H9 (cell line): Measurements from ENCODE around the gene ARHGAP27. TPM values are rescaled to one million over a fixed set of nuclear protein-coding genes. Genes with fewer than 3 reads are reported as not detected.
A peak's percentile ranks its signal among the peaks of the same experiment; 100 is the strongest.

Experiments used
- DNase-seq: peaks from one replicate; pipeline ENCODE4 v3.0.0-alpha.2; 2017
- H2AFZ ChIP-seq: one replicate; pipeline ENCODE4 v1.6.1; 2013; ENCODE audit warnings: mild to moderate bottlenecking, low read length, control low read depth, moderate library complexity
- H2AK5ac ChIP-seq: 2 replicates; pipeline ENCODE4 v1.6.1; 2013; ENCODE audit warnings: low read length, control low read depth, mixed read lengths; ENCODE audit not compliant: insufficient read length
- H2BK120ac ChIP-seq: one replicate; pipeline ENCODE4 v1.6.1; 2013; ENCODE audit warnings: low read depth, mild to moderate bottlenecking, low read length, control low read depth, inconsistent platforms; ENCODE audit not compliant: poor library complexity, severe bottlenecking
- H2BK12ac ChIP-seq: 2 replicates; pipeline ENCODE4 v1.6.1; 2013; ENCODE audit warnings: low read length, control low read depth, mixed read lengths, low read depth; ENCODE audit not compliant: insufficient read length
- H2BK15ac ChIP-seq: 2 replicates; pipeline ENCODE4 v1.6.1; 2013; ENCODE audit warnings: low read depth, low read length, control low read depth
- H2BK20ac ChIP-seq: one replicate; pipeline ENCODE4 v1.6.1; 2013; ENCODE audit warnings: low read depth, mild to moderate bottlenecking, low read length, control low read depth, inconsistent platforms; ENCODE audit not compliant: poor library complexity, severe bottlenecking
- H2BK5ac ChIP-seq: 2 replicates; pipeline ENCODE4 v1.6.1; 2013; ENCODE audit warnings: low read length, control low read depth, mixed read lengths; ENCODE audit not compliant: insufficient read length
- H3K14ac ChIP-seq: 2 replicates; pipeline ENCODE4 v1.6.1; 2013; ENCODE audit warnings: low read length, control low read depth; ENCODE audit not compliant: insufficient read depth
- H3K18ac ChIP-seq: 2 replicates; pipeline ENCODE4 v1.6.1; 2013; ENCODE audit warnings: low read depth, mild to moderate bottlenecking, mixed read lengths, low read length, control low read depth; ENCODE audit not compliant: insufficient read length
- H3K23ac ChIP-seq: 2 replicates; pipeline ENCODE4 v1.6.1; 2013; ENCODE audit warnings: low read length, control low read depth, mixed read lengths, low read depth; ENCODE audit not compliant: insufficient read length
- H3K23me2 ChIP-seq: 2 replicates; pipeline ENCODE4 v1.6.1; 2013; ENCODE audit warnings: low read depth, mild to moderate bottlenecking, mixed read lengths, low read length, control low read depth; ENCODE audit not compliant: insufficient read length, poor library complexity, severe bottlenecking
- H3K27ac ChIP-seq: 2 replicates; pipeline ENCODE4 v1.5.1; 2013; ENCODE audit warnings: low read length, control low read depth, mixed read lengths, low read depth; ENCODE audit not compliant: insufficient read length
- H3K27me3 ChIP-seq: 2 replicates; pipeline ENCODE4 v1.6.1; 2013; ENCODE audit warnings: low read length, control low read depth, inconsistent platforms; ENCODE audit not compliant: insufficient read depth
- H3K4ac ChIP-seq: 2 replicates; pipeline ENCODE4 v1.6.1; 2013; ENCODE audit warnings: low read depth, mild to moderate bottlenecking, control low read depth, inconsistent platforms, low read length, moderate library complexity
- H3K4me1 ChIP-seq: 2 replicates; pipeline ENCODE4 v1.6.1; 2013; ENCODE audit warnings: low read length, control low read depth, inconsistent platforms; ENCODE audit not compliant: insufficient read depth
- H3K4me2 ChIP-seq: 2 replicates; pipeline ENCODE4 v1.6.1; 2013; ENCODE audit warnings: low read length, control low read depth, mixed read lengths; ENCODE audit not compliant: insufficient read length, insufficient read depth
- H3K56ac ChIP-seq: 2 replicates; pipeline ENCODE4 v1.6.1; 2013; ENCODE audit warnings: low read depth, mild to moderate bottlenecking, mixed read lengths, low read length, control low read depth; ENCODE audit not compliant: insufficient read length
- H3K79me1 ChIP-seq: 2 replicates; pipeline ENCODE4 v1.6.1; 2013; ENCODE audit warnings: low read depth, mild to moderate bottlenecking, moderate library complexity, low read length, control low read depth, inconsistent platforms; ENCODE audit not compliant: insufficient read depth, poor library complexity, severe bottlenecking
- H3K79me2 ChIP-seq: 2 replicates; pipeline ENCODE4 v1.6.1; 2013; ENCODE audit warnings: low read length, control low read depth, inconsistent platforms; ENCODE audit not compliant: insufficient read depth
- H3K9ac ChIP-seq: 2 replicates; pipeline ENCODE4 v1.6.1; 2013; ENCODE audit warnings: low read length, control low read depth, mixed read lengths; ENCODE audit not compliant: insufficient read length; ENCODE audit errors: extremely low read depth
- H3K9me3 ChIP-seq: one replicate; pipeline ENCODE4 v1.6.1; 2013; ENCODE audit warnings: low read depth, low read length, inconsistent platforms; ENCODE audit not compliant: control insufficient read depth
- H3T11ph ChIP-seq: one replicate; pipeline ENCODE4 v1.6.1; 2013; ENCODE audit warnings: mild to moderate bottlenecking, low read length, control low read depth, inconsistent platforms
- H4K20me1 ChIP-seq: one replicate; pipeline ENCODE4 v1.6.1; 2013; ENCODE audit not compliant: control insufficient read depth, insufficient read length, insufficient read depth
- H4K5ac ChIP-seq: 2 replicates; pipeline ENCODE4 v1.6.1; 2013; ENCODE audit warnings: low read depth, mild to moderate bottlenecking, mixed read lengths, low read length, control low read depth; ENCODE audit not compliant: insufficient read length
- H4K8ac ChIP-seq: replicated peaks from 2 replicates; pipeline ENCODE4 v1.6.1; 2013; ENCODE audit warnings: low read length, control low read depth, mixed read lengths, low read depth; ENCODE audit not compliant: insufficient read length
- H4K91ac ChIP-seq: 2 replicates; pipeline ENCODE4 v1.6.1; 2013; ENCODE audit warnings: low read depth, mild to moderate bottlenecking, moderate library complexity, mixed read lengths, low read length, control low read depth; ENCODE audit not compliant: insufficient read length
- H3K27ac Mint-ChIP-seq, 3 experiments: 2 replicates in 2 of 3; 3 replicates in 1 of 3; pipeline ENCODE4 v1.8.0; 2020 to 2021; ENCODE audit warnings: mixed read lengths in 3 of 3, mild to moderate bottlenecking in 1 of 3, moderate library complexity in 1 of 3
- H3K27me3 Mint-ChIP-seq: 2 replicates; pipeline ENCODE4 v1.8.0; 2021; ENCODE audit warnings: low read depth, mild to moderate bottlenecking, moderate library complexity, mixed read lengths
- H3K36me3 Mint-ChIP-seq, 3 experiments: 2 replicates in 2 of 3; 3 replicates in 1 of 3; pipeline ENCODE4 v1.8.0; 2020 to 2021; ENCODE audit warnings: low read depth in 3 of 3, mixed read lengths in 3 of 3; ENCODE audit not compliant: insufficient read depth in 1 of 3
- H3K4me1 Mint-ChIP-seq, 2 experiments: 2 replicates each; pipeline ENCODE4 v1.8.0; 2020; ENCODE audit warnings: mixed read lengths in 2 of 2
- H3K4me3 Mint-ChIP-seq, 2 experiments: 2 replicates in 1 of 2; 3 replicates in 1 of 2; pipeline ENCODE4 v1.8.0; 2020 to 2021; ENCODE audit warnings: mild to moderate bottlenecking in 2 of 2, mixed read lengths in 2 of 2, moderate library complexity in 1 of 2
- H3K9me3 Mint-ChIP-seq, 2 experiments: 2 replicates in 1 of 2; 3 replicates in 1 of 2; pipeline ENCODE4 v1.8.0; 2020; ENCODE audit warnings: mild to moderate bottlenecking in 2 of 2, mixed read lengths in 2 of 2, moderate library complexity in 1 of 2
- WGBS: extraction: QIAGEN DNeasy Blood & Tissue Kit; methylation state at CpG from one replicate; pipeline ENCODE4 v1.1.7; 2013; ENCODE audit warnings: missing lambda C conversion rate, low lambda C conversion rate, mixed read lengths; ENCODE audit not compliant: insufficient read length; ENCODE audit errors: extremely low coverage; 5-methylcytosine and 5-hydroxymethylcytosine counted together
- total RNA-seq: library from RNA; stranded (reverse); gene quantifications from 2 replicates; pipeline ENCODE4 v1.2.1, GENCODE V29; 2021
- TF ChIP-seq, protein P1 (sequence below): fragments of 200-600 bp; sonication (generic); conservative IDR thresholded peaks from 3 replicates; pipeline ENCODE4 v1.8.0; 2021; ENCODE audit warnings: antibody characterized with exemption, mild to moderate bottlenecking

ARHGAP27 gene
- total RNA-seq, 1 experiment from 2014 or later: 9.9 TPM

GRCh38 chr17:45371414-45372324 is 61.0 kb downstream of the ARHGAP27 start:
- Histone ChIP-seq H3K4ac (no peak overlapping the region), H3K79me2 (no peaks in the 10 kb centered on the region), H3K4me1 (peaks cover 14% of the 10 kb centered on the region; the same call in 1 of the 2 replicates), H2AFZ (no peak overlapping the region), H3K27me3 (no peaks in the 10 kb centered on the region), H2BK120ac (no peak overlapping the region), H3K79me1 (no peaks in the 10 kb centered on the region), H3T11ph (no peak overlapping the region), H2BK15ac (no peak overlapping the region), H4K8ac (no peak overlapping the region), H3K23ac (no peak overlapping the region), H2BK5ac (no peak overlapping the region), H3K9me3 (no peaks in the 10 kb centered on the region), H4K20me1 (no peaks in the 10 kb centered on the region), H3K23me2 (peaks cover 3% of the 10 kb centered on the region), H3K56ac (no peak overlapping the region), H3K14ac (peak overlapping the region; percentile 10; the same call in 1 of the 2 replicates), H2AK5ac (no peak overlapping the region), H2BK12ac (no peak overlapping the region), H3K18ac (peak overlapping the region; percentile 79), H2BK20ac (no peak overlapping the region), H3K9ac (peak overlapping the region; percentile 42), H3K27ac (peak overlapping the region; percentile 93), H4K91ac (peak overlapping the region; percentile 11), H3K4me2 (peak overlapping the region; percentile 30), H4K5ac (no peak overlapping the region)
- no CpG with 5 or more reads among the region's 55 CpGs for WGBS
- Mint-ChIP-seq H3K4me1 (peaks cover 47 to 51% of the 10 kb centered on the region in 2 experiments), H3K27me3 (no peaks in the 10 kb centered on the region), H3K36me3 (no peaks in the 10 kb centered on the region), H3K9me3 (no peaks in the 10 kb centered on the region), H3K27ac (peak overlapping the region; percentile 84 to 99 (median 98); a peak in 6 of 7 replicates), H3K4me3 (peak overlapping the region; percentile 43 to 68)
- peak; percentile 98 for DNase-seq
- TF ChIP-seq, protein P1, sequence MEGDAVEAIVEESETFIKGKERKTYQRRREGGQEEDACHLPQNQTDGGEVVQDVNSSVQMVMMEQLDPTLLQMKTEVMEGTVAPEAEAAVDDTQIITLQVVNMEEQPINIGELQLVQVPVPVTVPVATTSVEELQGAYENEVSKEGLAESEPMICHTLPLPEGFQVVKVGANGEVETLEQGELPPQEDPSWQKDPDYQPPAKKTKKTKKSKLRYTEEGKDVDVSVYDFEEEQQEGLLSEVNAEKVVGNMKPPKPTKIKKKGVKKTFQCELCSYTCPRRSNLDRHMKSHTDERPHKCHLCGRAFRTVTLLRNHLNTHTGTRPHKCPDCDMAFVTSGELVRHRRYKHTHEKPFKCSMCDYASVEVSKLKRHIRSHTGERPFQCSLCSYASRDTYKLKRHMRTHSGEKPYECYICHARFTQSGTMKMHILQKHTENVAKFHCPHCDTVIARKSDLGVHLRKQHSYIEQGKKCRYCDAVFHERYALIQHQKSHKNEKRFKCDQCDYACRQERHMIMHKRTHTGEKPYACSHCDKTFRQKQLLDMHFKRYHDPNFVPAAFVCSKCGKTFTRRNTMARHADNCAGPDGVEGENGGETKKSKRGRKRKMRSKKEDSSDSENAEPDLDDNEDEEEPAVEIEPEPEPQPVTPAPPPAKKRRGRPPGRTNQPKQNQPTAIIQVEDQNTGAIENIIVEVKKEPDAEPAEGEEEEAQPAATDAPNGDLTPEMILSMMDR: no peak
